Measurements from ENCODE around the gene H19. TPM values are rescaled to one million over a fixed set of nuclear protein-coding genes. Genes with fewer than 3 reads are reported as not detected.

H19 gene
- total and polyA plus RNA-seq, 12 donors, result 338 to 22,690 (median 2,698) TPM

- TF ChIP-seq POLR2A (IDR thresholded peaks at IDR 0.05), result no peak
- TF ChIP-seq CTCF (IDR thresholded peaks at IDR 0.05), result no peak
- intact Hi-C loops (cut with DNase I), result no loop called here
- Histone ChIP-seq H3K27ac (no peak overlapping the region), H3K4me3 (no peak overlapping the region), H3K4me1 (replicated peaks in 1 of 2) (no peaks in the 10 kb centered on the region), H3K36me3 (replicated peaks in 1 of 2) (no peaks in the 10 kb centered on the region), H3K9me3 (replicated peaks in 1 of 3) (no peaks in the 10 kb centered on the region), H3K27me3 (no peaks in the 10 kb centered on the region)
- no peak for DNase-seq
- WGBS, 4 donors, result no CpG with 5 or more reads among the region's 13 CpGs
These were observed 6.8 kb upstream of the H19 start for GRCh38 chr11:2004466-2004865.

- intact Hi-C loops (cut with DNase I), result no loop called here
- Histone ChIP-seq H3K4me1 (replicated peaks in 1 of 2) (no peaks in the 10 kb centered on the region), H3K27me3 (no peaks in the 10 kb centered on the region), H3K9me3 (replicated peaks in 1 of 3) (no peaks in the 10 kb centered on the region), H3K4me3 (no peak overlapping the region), H3K27ac (no peak overlapping the region), H3K36me3 (replicated peaks in 1 of 2) (no peaks in the 10 kb centered on the region)
- TF ChIP-seq CTCF (IDR thresholded peaks at IDR 0.05), result no peak
- TF ChIP-seq POLR2A (IDR thresholded peaks at IDR 0.05), result no peak
- no peak for DNase-seq
- no CpG with 5 or more reads among the region's 19 CpGs for WGBS, 4 donors
These were observed 5.2 kb upstream of the H19 start for GRCh38 chr11:2002807-2003206.

- H3K9me3 ChIP-seq (replicated peaks in 1 of 3), result no peaks in the 10 kb centered on the region
These were observed 4.6 kb upstream of the H19 start for GRCh38 chr11:2002042-2002776.

GRCh38 chr11:1998861-1999260, 1.2 kb upstream of the H19 start:
- no peaks in the 10 kb centered on the region for H3K36me3 ChIP-seq (replicated peaks in 1 of 2)
- no peak overlapping the region for H3K4me3 ChIP-seq
- intact Hi-C loops (cut with DNase I), result no loop called here
- TF ChIP-seq CTCF (IDR thresholded peaks at IDR 0.05), result no peak
- no peak for TF ChIP-seq POLR2A (IDR thresholded peaks at IDR 0.05)
- no peaks in the 10 kb centered on the region for H3K9me3 ChIP-seq (replicated peaks in 1 of 3)
- no peaks in the 10 kb centered on the region for H3K27me3 ChIP-seq
- H3K4me1 ChIP-seq (replicated peaks in 1 of 2), result no peaks in the 10 kb centered on the region
- no CpG with 5 or more reads among the region's 15 CpGs for WGBS, 4 donors
- no peak overlapping the region for H3K27ac ChIP-seq
- DNase-seq, result no peak

More at GRCh38 chr11:2002042-2002776, 4.6 kb upstream of the H19 start:
- H3K27me3 ChIP-seq, result no peaks in the 10 kb centered on the region
- no peak overlapping the region for H3K27ac ChIP-seq
- no peak for TF ChIP-seq CTCF (IDR thresholded peaks at IDR 0.05)
- TF ChIP-seq POLR2A (IDR thresholded peaks at IDR 0.05), result no peak
- H3K36me3 ChIP-seq (replicated peaks in 1 of 2), result no peaks in the 10 kb centered on the region
- WGBS, 4 donors, result no CpG with 5 or more reads among the region's 42 CpGs
- no peak overlapping the region for H3K4me3 ChIP-seq
- no peak for DNase-seq
- H3K4me1 ChIP-seq (replicated peaks in 1 of 2), result no peaks in the 10 kb centered on the region
- intact Hi-C loops (cut with DNase I), result no loop called here
